ENCODE measurements around the gene CELSR1.

- TF ChIP-seq CTCF (IDR thresholded peaks at IDR 0.05), result no peak
- TF ChIP-seq POLR2AphosphoS5 (IDR thresholded peaks at IDR 0.05), result no peak
Measured at GRCh38 chr22:46436595-46437175, 100.7 kb downstream of the CELSR1 start.
